GM19324 (cell line): ENCODE data around the gene MRPS9.

Experiments
- ATAC-seq: cut with Tn5 transposase; IDR thresholded peaks from one replicate; pipeline ENCODE4 v1.9.1; 2021; ENCODE audit warnings: mild to moderate bottlenecking, moderate library complexity; ENCODE audit not compliant: unreplicated experiment, low FRiP score

The MRPS9 gene

GRCh38 chr2:105144941-105145300, 107.1 kb downstream of the MRPS9 start:
- no peak for ATAC-seq

GRCh38 chr2:105149272-105149671, 111.4 kb downstream of the MRPS9 start:
- no peak for ATAC-seq
